ENCODE results near the gene TNS1. TPM values are rescaled to one million over a fixed set of nuclear protein-coding genes. Genes with fewer than 3 reads are reported as not detected.

Gene TNS1
- total RNA-seq, 2 donors from 2014 or later, result 168 to 174 TPM

DNA sequence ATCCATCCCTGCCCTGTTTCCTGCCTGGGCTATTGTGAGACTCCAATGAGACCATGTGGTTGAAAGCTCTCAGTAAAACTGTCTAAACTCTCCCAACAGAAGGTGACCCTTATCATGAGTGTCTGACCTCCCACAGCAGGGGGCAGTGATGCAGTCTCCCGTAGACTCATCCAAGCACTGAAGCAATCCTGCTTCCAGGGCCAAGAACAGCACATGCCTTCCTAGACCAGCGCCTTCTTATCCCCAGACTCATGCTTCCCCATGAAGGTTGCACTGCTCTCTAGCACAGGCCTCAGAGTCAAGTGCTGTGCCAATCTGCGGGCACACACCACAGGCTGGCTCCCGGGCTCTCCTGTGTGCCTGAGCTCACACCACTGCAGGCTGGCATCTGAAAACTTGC lies 112.3 kb downstream of the TNS1 start:
- peak overlapping the region in 2 of 4 donors; percentile 4 to 22 for H3K27ac ChIP-seq
- DNase-seq (peak in 2 of 4 donors; percentile 42 to 50), ATAC-seq (no peak)
- no peaks in the 10 kb centered on the region for H3K9me3 ChIP-seq
- H3K27me3 ChIP-seq, result no peaks in the 10 kb centered on the region
- H3K4me1 ChIP-seq, result peaks cover 15% of the 10 kb centered on the region
- TF ChIP-seq, protein P1, sequence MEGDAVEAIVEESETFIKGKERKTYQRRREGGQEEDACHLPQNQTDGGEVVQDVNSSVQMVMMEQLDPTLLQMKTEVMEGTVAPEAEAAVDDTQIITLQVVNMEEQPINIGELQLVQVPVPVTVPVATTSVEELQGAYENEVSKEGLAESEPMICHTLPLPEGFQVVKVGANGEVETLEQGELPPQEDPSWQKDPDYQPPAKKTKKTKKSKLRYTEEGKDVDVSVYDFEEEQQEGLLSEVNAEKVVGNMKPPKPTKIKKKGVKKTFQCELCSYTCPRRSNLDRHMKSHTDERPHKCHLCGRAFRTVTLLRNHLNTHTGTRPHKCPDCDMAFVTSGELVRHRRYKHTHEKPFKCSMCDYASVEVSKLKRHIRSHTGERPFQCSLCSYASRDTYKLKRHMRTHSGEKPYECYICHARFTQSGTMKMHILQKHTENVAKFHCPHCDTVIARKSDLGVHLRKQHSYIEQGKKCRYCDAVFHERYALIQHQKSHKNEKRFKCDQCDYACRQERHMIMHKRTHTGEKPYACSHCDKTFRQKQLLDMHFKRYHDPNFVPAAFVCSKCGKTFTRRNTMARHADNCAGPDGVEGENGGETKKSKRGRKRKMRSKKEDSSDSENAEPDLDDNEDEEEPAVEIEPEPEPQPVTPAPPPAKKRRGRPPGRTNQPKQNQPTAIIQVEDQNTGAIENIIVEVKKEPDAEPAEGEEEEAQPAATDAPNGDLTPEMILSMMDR (IDR thresholded peaks at IDR 0.05), result peak in 1 of 7 experiments; percentile 12
- TF ChIP-seq POLR2A (IDR thresholded peaks at IDR 0.05), result no peak
- H3K36me3 ChIP-seq (replicated peaks in 1 of 2; ENCODE audit: insufficient read depth in 1 of 2, low read depth in 2 of 2), result peaks cover 0 to 58% of the 10 kb centered on the region in 2 donors
- no peak overlapping the region for H3K4me3 ChIP-seq
- 50 to 73% methylated on average over 1 to 4 of the region's 4 CpGs for WGBS, 2 donors
- intact Hi-C loops (cut with DNase I), result no loop called here

DNA sequence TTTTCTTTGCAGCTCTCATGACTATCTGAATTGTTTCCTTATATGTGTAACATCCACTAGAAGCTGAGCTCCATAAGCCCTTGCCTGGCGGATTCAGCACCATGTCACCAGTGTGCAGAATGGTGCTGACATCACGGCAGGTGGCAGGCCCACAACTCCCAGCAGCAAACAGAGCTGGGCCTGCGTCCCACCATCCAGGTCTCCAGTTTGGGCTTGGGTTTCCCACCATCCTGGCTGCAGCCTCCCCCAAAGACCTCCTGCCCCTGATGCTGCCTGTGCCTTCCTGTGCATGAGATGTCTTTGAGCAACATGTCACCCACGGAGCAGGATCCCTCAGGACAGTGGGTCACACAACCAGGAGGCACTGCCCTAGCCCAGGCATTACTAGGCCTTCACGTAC lies 113.1 kb downstream of the TNS1 start:
- TF ChIP-seq, protein P1 (IDR thresholded peaks at IDR 0.05), result no peak
- TF ChIP-seq POLR2A (IDR thresholded peaks at IDR 0.05), result no peak
- intact Hi-C loops (cut with DNase I), result loop anchor here (5.0 kb wide), 1 partner anchor 98 kb away; no protein-coding TSS in a partner anchor
- no peaks in the 10 kb centered on the region for H3K27me3 ChIP-seq
- DNase-seq, result no peak
- 83 to 96% methylated on average over 5 of the region's 5 CpGs for WGBS, 2 donors
- H3K4me1 ChIP-seq, result peaks cover 15% of the 10 kb centered on the region
- no peak for ATAC-seq
- H3K36me3 ChIP-seq (replicated peaks in 1 of 2; ENCODE audit: insufficient read depth in 1 of 2, low read depth in 2 of 2), result peaks cover 0 to 59% of the 10 kb centered on the region in 2 donors
- no peaks in the 10 kb centered on the region for H3K9me3 ChIP-seq
- peak overlapping the region in 1 of 4 donors; percentile 46 for H3K27ac ChIP-seq
- no peak overlapping the region for H3K4me3 ChIP-seq

DNA sequence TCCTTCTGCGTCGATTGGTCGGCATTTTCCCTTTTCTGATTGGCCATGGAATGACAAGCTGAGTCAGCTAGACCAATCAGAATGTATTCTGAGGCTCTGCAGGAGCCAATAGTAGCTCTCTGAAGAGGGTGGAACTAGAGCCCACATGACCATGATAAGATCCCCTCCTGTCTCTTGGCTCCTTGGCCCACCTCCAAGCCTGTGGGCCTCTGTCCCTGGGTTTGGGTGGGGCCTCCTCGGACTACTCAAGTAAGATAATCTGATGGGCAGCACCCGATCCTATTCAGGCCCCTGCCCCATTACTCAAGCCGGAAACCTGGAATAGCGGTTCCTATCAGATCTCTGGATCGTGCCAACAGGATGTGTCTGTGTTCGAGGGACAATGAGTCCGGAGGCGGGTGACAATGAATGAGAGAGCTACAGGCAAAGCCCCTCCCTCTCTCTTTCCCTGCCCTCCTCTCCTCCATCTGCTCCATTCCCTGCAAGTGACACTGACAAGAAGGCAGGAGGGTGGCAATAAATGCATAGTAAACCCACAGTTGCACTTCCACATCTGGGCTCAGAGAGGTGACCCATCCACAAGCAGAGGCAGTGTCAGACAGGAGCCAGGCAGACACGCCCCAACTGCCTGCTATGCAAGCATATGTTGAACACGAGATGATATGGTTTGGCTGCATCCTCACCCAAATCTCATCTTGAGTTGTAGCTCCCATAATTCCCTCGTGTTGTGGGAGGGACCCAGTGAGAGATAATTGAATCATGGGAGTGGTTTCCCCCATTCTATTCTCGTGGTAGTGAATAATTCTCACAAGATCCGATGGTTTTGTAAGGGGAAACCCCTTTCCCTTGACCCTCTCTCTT lies 114.7 kb downstream of the TNS1 start:
- peak overlapping the region in 2 of 4 donors; percentile 16 to 46 for H3K27ac ChIP-seq
- WGBS, 2 donors, result 59 to 77% methylated on average over 16 of the region's 16 CpGs
- no peak overlapping the region for H3K4me3 ChIP-seq
- H3K27me3 ChIP-seq, result no peaks in the 10 kb centered on the region
- peaks cover 0 to 62% of the 10 kb centered on the region in 2 donors for H3K36me3 ChIP-seq (replicated peaks in 1 of 2; ENCODE audit: insufficient read depth in 1 of 2, low read depth in 2 of 2)
- intact Hi-C loops (cut with DNase I), result loop anchor here (5.0 kb wide), 1 partner anchor 99 kb away; no protein-coding TSS in a partner anchor
- H3K4me1 ChIP-seq, result peaks cover 15% of the 10 kb centered on the region
- DNase-seq (peak in 3 of 4 donors; percentile 34 to 39 (median 35)), ATAC-seq (peak; percentile 36)
- H3K9me3 ChIP-seq, result no peaks in the 10 kb centered on the region
- TF ChIP-seq, protein P1 (IDR thresholded peaks at IDR 0.05), result no peak
- no peak for TF ChIP-seq POLR2A (IDR thresholded peaks at IDR 0.05)

DNA sequence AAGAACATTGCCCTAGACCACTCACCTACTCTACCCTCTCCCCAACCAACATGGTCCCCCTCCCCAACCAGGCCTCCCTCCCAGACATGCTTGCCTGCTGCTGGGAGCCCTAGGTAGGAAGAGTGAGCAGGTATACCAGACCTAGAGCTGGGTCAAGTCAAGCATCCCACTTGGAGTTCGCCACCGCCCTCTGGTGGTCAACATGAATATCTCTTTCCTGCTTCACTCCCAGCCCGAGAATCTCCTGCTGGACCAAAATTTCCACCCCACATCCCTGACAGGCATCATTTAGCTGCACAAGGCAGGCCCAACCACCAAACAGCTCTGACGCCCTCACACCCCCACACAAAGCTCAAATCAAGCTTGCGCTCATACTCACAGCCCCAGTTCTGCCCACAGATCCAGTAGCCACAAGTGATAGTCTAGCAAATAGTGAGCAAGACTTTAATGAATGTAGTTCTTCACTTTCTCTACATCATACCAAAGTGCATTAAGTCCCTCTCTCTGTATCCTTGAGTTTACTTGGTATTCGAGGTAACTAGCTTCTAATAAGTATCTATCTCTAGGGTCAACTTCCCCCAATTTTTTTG lies 116.0 kb downstream of the TNS1 start:
- 22 to 33% methylated on average over 6 of the region's 6 CpGs for WGBS, 2 donors
- H3K36me3 ChIP-seq (replicated peaks in 1 of 2; ENCODE audit: insufficient read depth in 1 of 2, low read depth in 2 of 2), result peaks cover 0 to 58% of the 10 kb centered on the region in 2 donors

More for the DNA sequence above, 116.0 kb downstream of the TNS1 start:
- TF ChIP-seq, protein P1 (IDR thresholded peaks at IDR 0.05), result peak; percentile 48 to 84 (median 68)
- TF ChIP-seq POLR2A (IDR thresholded peaks at IDR 0.05), result no peak
- H3K4me1 ChIP-seq, result peaks cover 15% of the 10 kb centered on the region
- no peak overlapping the region for H3K27ac ChIP-seq
- H3K4me3 ChIP-seq, result no peak overlapping the region
- H3K9me3 ChIP-seq, result no peaks in the 10 kb centered on the region
- no peaks in the 10 kb centered on the region for H3K27me3 ChIP-seq
- ATAC-seq, result peak; percentile 70
- intact Hi-C loops (cut with DNase I), result loop anchor here (5.0 kb wide), 1 partner anchor 100 kb away; no protein-coding TSS in a partner anchor
- DNase-seq, result peak; percentile 71 to 81 (median 76)
